Measurements from ENCODE around the gene SPEM1. TPM values are rescaled to one million over a fixed set of nuclear protein-coding genes. Genes with fewer than 3 reads are reported as not detected.

SPEM1 gene
- polyA plus RNA-seq, 1 donor: not detected

DNA sequence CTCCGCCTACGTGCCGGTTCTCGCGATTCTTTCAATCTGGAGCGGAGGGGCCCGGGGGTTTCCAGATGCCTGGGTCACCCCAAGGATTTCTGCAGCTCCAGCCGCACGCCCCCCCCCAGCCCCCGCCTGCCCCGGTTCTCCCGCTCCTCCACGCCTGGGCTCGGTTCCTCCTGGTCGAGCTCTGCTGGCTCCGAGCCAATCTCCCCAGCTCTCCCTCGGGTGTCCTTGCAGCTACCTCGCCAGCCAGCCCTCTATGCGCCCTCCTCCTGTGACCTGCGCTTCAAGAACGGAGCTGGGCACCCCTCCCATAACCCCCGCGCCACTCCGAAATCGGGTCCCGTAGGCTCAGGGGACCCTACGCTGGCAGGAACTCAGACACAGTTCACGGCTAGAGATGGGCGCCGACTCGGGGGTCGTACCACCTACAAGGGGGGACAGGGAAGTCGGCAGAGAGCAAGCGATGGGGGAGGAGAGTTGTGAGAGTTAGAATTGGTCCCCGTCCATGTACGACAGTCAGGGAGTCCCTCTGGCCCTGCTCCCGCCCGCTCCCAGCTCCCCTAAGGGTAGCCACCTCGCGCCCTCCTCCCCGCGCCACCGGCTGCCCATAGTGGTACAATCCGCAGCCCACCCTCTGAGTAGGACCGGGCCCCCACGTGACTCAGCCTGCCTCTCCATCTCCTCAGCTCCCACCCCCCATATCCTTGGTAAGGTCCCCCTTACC, 20.1 kb downstream of the SPEM1 start:
- DNase-seq: no peak

DNA sequence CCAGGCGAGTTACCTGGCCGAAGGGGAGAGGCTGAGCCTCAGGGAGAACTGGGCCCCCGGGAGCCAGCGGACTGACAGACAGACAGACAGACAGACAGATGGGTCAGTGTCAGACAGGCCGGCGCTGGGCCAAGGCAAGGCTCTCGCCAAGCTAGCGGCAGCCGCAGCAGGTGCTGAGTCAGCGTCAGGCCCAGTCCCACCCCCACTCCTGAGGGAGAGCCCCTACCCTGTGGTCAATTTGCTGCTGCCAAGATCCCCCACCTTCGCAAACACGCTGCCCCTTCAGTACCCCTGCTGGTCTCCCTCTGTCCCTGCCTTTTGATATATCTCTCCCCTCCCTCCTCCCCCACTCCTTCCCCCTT, 20.7 kb downstream of the SPEM1 start:
- DNase-seq: no peak

DNA sequence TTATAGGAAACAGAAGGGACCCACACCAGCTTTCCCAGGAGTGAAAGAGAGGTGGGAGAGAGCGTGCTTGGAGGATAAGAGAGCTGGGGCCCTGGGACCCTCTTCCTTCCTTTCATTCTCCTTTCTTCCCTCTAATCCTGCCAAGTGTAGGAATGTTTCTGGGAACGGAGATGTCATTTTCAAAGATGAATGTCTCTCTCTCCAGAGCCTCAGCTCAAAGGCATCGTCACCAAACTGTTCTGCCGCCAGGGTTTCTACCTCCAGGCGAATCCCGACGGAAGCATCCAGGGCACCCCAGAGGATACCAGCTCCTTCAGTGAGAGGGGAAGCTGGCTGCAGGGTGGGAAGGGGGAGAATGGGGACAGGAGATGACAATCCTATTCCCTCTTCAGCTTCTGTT, 21.1 kb downstream of the SPEM1 start:
- DNase-seq: no peak

DNA sequence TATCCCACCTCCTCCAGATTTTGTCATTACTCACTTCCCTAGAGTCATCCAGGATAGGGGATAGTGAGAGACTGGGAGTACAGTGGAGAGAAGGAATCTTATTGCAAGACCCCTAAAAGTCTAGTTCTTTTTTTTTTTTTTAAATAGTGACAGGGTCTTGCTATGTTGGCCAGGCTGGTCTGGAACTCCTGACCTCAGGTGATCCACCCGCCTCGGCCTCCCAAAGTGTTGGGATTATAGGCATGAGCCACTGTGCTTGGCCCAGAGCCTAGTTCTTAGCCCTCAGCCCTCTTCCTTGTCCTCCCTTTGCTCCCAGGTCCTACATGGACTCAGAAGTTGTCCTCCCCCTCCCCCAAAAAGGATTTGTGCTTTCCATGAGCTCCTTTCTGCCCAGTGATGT, 22.0 kb downstream of the SPEM1 start:
- no peak for DNase-seq

DNA sequence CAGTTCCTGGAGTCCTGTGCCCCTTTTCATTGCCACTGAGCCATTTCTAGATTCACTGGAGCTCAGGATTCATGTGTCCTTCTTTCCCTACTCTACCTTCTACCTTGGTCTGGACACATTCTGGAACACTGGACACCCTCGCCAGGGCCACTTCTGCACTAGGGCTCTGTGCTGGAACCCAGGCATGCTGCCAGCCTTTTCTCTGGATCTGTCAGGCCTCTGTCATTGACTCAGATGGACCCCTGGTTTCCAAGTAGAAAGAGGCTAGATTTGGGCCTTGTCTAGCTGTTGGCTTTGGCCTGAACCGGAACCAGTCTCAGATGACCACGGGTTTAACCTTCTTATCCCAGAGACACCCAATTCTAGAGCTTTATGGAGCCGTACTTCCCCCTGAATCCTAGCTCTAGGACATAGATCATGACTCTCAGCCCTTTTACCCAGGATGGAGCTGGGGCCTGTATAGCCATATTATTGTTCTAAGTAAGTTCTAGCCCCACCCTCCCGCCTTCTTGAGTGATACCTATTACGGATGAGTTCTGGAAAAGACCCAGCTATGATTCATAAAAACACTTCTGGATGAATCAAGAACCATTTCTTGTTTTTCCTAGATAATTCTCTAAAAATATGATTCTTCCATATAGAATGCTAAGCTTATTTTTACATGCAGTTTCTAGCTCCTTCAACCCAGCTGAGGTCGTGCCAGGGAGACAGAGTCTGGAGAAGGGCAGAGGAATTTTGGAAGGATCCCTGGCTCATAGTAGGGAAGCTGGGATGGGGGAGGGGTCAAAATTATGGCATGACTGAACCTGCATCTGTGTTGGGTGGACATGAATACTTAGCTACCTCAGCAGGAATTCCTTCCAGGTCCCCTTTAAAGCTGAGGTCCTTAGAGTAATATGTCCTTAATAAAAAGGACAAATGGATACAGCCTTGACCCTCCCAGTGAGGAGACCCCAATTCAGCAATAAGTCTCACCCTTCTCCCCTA, 23.7 kb downstream of the SPEM1 start:
- DNase-seq: no peak

DNA sequence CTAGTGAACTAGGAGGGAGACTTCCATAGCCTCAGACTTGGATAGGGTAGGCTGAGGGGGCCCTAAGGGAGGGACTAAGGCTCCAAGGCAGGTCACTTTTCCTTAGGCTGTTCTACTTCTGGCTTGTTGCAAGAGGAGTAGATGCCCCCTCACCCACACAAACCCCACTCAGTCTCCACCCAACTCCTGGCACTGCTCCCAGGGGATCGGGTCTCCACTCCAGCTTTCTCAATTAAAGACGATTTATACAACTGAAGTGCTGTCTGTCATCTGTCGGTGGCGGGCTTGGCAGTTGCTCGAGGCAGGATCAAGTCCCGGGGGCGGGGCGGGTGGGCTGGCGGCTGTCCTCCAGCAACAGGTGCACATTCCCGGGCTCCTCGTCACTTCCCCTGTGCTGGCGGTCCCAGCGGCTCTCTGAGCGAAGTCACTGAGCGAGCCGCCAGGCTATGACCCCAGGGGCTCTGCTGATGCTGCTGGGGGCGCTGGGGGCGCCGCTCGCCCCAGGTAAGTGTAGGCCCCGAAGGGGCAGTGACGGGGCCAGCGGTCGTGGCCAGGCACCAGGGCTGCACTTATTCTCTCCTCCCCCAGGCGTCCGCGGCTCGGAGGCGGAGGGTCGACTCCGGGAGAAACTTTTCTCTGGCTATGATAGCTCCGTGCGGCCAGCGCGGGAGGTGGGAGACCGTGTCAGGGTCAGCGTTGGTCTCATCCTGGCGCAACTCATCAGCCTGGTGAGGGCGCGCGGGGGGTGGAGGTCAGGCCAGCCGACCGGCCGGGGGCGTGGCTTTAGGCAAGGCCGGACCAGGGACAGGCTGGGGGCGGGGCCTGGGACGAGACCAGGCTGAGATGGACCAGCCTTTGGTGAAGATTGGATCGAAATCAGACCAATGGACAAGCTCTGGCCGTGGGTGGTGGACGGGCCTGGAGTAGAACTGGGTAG, 24.8 kb downstream of the SPEM1 start, which contains the start of gene CHRNB1:
Gene CHRNB1 (plus strand): TSS at position 380 of the 937 bp plus-strand sequence. CDS start 67 bp downstream, at position 447.
- DNase-seq: no peak

DNA sequence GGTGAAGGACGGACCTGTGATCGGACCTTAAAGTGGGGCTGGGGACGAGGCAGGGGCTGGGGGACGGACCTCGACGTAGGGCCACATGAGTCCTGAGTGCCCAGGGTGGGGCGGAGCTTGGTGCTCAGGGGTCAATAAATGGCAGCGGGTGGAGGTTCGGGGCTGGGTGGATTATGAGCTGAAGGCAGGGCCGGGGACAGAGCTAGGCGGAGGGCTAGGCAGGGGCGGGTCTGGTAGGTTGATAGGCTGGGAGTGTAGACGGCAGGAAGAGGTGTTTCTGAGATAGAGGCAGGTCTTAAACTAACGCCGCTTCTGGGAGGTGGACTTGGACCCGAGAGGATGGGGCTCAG, 25.5 kb downstream of the SPEM1 start:
- DNase-seq: no peak

DNA sequence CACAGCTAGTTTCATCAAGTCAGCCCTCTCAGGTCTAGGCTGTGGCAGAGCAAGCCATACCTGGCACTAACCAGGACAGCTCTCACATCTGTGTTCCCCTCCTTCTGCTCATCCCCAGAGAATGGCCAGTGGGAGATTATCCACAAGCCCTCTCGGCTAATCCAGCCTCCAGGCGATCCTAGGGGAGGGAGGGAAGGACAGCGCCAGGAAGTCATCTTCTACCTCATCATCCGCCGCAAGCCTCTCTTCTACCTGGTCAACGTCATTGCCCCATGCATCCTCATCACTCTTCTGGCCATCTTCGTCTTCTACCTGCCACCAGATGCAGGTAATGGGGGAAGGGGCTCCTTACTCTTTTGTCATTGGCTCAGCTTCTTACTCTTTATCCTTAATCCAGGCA, 28.3 kb downstream of the SPEM1 start:
- DNase-seq: no peak

DNA sequence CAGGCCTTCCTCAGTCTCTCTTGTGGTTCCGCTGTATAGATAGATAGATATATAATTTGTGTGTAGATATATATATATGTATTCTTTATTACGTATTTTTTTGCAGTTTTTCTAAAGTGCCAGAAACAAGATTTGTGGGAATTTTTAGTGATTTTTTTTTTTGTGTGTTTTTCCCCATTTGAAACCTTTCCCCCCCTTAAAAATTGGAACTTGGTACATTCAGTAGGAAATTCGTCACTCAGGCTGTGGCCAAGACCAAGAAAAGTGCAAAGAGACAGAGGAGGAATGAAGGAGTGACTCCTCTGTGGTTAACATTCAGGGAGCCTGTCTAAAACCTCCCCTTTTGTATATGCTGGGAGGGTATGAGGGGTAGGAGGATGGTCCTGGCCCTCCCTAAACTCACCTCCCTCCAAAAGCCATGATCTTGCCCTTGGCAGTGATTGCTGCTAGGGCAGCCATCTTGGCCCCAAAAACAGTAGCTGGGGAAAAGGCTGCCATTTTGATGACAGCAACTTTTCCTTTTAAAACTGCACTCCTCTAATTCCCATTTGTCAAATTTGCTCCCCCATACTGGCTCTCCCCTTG, 39.9 kb downstream of the SPEM1 start:
- no peak for DNase-seq

DNA sequence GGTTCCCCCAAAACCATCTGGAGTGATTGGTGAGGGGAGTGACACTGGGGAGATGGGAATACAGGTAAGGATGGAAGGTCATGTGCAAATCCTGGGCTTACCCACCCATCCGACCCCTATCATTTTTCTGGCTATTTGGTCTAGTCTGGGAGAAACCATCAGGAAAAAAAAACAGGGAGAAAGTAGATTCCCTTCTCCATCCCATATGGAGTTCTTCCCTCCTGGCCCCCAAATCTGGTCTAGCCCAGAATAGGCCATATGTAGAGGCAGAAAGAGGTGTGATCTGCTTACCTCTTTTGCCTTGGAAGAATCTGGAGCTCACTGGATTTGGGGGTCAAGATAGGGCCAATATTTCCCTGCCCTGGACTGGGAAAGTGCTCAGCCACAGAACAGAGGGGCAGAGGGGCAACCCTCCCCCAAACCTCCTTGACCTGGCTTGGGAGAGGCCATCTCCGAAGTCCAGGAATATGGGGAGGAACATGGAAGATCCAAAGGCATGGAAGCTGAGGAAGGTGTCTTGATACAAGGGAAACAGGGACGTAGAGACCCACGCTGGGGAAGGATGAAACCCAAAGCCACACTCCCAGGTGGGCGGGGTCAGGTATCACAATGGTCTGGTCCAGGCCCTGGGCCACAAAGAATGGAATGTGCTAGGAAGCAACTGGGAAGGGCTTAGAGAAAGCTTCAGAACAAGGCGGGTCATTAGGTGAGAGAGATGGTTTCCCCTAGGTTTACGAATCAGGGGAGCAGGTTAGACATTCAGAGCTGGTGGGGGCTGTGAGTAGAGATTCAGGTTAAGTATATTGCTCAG, 40.9 kb downstream of the SPEM1 start:
- no peak for DNase-seq

DNA sequence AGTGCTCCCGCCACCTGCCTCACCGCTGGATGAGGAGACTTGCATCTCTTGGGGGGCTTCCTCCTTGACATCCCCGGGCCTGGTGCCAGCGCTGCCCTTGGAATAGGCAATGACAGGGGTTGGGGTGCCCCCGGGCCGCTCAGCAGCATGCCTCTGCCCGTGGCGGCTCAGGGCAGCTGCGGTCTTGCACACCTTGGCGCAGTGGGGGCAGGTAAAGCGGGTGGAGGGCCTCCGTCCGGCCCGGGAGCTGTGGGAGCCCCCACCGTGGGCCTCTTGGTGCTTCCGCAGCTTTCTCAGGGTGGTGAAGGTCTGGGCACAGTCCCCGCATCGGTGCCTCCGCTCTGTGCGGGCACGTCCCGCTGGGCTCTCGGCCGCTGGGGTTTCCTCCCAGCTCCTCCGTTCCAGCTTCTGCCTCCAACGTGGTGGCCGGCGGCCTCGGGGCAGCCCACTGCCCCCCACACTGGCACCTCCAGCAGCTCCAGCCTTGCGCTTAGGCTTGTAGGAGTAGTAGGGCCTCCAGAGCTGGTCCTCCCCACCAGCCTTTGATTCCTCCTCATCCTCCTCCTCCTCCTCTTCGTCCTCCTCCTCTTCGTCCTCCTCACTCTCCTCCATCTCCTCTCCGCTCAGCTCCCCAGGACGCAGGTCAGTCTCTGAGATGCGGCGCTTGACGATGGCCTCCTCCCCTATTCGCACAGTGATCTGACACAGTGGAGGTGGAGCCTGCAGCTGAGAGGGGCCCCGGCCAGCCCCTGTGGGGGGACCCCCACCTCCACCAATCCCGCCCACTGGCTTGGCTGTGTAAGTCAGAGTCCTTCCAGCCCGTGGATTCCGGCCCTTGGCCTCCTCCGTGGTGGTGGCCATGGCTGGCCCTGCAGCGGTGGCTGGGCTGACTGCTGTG, 42.6 kb downstream of the SPEM1 start:
- no peak for DNase-seq

DNA sequence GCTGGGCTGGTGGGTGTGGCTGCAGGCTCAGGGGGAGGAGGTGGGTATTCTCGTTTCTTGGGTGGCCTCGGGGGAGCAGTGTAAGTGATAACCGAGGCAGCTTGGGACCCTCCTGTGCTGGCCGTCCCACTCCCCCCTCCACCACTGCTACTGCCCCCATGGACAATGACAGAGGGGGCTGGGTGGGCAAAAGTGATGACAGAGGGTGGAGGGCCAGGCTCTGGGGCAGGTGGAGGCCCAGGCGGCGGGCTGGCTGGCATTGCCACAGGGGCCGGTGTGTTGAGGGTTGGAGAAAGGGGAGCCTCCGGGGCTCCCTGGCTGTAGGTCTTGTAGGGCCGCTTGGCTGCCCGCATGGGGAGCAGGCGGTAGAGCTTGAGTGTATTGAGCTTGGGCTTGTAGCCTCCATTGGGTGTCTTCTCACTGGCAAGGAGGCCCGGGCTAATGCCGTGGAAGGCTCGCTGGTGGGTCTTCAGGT, 43.3 kb downstream of the SPEM1 start:
- DNase-seq: no peak

DNA sequence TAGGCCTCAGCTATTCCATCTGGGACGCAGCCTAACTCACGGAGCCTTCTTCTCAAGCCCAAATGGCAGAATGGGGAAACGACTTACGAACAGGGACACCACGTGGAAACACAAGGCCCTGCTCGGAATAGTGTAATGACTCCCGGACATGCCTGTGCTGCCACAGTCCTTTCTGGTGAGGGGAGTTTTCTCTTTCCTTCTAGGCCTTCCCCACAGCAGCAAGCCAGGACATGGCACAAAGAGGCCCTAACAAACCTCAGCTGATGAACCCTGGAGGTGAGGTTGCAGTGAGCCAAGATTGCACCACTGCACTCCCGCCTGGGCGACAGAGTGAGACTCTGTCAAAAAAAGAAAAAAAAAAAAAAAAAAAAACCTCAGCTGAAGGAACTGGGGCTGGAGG, 44.0 kb downstream of the SPEM1 start:
- no peak for DNase-seq

DNA sequence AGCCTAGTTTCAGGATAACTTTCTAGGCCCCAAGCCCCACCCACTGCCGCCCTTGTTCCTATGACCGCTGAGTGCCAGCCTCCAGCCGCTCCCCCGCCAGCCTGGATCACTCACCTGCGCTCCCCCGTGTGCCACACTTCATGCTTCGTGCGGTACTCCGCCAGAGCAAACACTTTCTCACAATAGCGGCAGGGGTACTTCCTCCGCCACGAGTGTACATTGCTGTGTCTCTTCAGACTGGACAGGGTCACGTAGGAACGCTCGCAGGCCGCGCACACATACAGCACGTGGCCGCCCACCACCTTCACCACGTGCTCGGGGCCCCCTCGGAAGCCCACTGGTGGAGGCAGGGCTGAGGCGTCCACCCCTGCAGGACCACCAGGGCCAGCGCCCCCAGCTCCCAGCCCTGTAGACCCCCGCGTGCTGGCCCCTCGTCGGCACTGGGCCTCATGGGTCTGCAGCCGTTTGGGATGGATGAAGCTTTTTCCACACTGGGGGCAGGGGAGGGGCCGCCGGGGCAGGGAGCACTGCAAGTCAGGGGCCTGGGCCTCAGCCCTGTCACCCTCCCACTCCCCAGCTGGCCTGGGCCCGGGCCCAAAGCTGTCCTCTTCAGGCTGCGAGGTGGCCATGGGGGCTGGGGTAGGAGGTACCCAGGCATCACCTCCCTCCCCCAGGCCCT, 45.6 kb downstream of the SPEM1 start:
- DNase-seq: no peak

DNA sequence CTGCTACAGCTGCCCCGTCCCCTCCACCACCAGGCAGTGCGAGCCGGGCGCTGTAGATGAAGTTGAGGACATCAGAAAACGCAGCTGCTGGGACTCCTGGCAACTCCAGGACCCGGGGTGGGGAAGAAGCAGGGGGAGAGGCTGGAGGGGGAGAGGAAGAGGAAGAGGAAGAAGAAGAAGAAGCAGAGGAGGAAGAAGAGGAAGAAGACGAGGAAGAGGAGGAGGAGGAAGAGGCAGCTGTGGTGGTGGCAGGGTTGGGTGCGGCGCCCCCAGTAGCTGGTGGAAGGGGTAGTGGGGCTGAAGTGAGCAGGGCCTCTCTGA, 46.2 kb downstream of the SPEM1 start:
- no peak for DNase-seq

DNA sequence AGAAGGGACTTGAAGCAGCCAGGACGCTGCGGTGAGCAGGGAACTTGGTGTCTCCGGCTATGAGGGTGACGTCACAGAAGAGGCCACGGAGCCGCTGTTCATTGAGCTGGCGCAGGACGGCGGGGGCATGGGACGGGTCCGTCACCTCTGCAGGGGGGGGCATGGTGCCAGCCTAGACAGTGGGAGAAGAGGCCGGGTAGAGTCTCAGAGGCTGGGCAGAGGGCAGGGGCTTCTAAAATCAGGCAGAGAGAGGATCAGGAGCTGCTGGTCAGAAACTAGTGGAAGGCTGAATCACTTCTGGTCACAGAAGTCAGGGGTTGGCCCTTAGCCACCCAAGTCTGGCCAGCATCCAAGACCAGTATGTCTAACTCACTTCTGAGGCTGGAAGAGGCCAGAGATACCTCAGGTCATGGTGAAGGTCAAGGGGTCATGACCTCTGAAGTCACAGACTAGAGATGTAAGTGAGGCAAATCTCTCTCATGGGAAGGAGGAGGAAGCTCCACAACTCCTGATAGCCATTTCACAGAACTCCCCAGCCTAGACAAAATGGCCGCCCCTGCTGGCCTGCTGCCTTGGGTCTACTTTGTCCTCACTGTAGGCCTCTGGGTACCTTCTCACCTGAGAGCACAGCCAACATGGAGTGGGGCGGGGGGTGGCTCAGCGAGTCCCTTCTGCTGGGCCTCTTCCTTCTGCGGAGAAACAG, 46.7 kb downstream of the SPEM1 start:
- DNase-seq: no peak

DNA sequence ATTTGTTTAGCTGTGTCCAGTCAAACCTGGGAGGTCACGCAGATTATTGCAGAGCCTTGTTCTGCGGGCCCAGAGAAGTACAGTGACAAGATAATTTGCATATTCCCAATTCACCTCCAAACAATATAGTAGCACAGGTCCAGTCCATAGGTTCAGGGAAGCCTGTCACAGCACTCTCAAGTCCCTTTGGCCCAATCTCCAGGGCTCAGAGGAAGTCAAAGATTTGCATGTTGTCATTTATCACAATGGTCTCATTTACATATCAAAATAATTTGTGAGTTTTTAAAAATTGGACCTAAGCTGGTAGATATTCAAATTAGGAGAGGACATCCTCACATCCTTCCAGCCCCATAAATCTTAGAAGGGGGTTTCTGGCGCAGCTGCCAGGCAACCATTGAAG, 47.4 kb downstream of the SPEM1 start:
- DNase-seq: no peak

DNA sequence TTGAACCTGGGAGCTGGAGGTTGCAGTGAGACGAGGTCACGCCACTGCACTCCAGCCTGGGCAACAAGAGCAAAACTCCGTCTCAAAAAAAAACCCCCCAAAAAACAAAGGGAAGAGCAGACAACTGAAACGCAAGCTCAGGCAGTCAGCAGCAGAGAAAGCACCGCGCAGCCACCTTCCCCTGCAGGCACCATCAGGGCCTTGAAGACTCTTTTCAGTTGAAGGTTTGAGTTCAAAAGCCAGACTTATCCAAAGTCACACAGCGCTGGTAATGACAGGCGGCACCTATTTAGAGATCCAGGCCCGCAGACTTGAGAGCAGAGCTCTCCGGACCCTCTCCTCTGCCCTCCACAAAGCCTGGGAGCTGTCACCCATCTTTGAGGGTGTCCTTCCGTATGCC, 48.2 kb downstream of the SPEM1 start:
- DNase-seq: no peak

Data from left kidney (tissue), 2 donors.